MM.1S (cell line): ENCODE measurements around the gene OR8J3.

Experiments
- EZH2 ChIP-seq: fragments of 300-600 bp; sonication (generic); optimal IDR thresholded peaks from 2 replicates; pipeline ENCODE3; 2017; ENCODE audit warnings: low read depth, mild to moderate bottlenecking, antibody characterized with exemption, low read length, mixed read lengths
- TF ChIP-seq, protein P1 (sequence below): fragments of 300-600 bp; sonication (generic); IDR thresholded peaks from 2 replicates; pipeline ENCODE4 v1.5.1; 2016; ENCODE audit warnings: antibody characterized with exemption, low read length, mixed read lengths

DNA sequence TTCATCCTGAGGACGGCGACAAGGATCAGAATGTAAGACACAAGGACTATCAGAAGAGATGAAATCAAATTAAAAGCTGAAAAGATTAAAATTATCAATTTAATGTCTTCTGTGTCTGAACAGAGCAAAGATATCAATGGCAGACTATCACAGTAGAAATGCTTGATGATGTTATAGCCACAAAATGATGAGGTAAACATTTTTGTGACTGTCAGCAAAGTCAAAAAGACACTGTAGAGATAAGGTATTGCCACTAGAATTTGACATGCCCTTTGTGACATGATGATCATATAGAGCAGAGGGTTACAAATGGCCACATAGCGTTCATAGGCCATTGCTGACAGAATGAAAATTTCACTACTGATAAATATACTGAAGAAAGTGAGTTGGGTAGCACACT lies 48.6 kb upstream of the OR8J3 start:
- TF ChIP-seq, protein P1, sequence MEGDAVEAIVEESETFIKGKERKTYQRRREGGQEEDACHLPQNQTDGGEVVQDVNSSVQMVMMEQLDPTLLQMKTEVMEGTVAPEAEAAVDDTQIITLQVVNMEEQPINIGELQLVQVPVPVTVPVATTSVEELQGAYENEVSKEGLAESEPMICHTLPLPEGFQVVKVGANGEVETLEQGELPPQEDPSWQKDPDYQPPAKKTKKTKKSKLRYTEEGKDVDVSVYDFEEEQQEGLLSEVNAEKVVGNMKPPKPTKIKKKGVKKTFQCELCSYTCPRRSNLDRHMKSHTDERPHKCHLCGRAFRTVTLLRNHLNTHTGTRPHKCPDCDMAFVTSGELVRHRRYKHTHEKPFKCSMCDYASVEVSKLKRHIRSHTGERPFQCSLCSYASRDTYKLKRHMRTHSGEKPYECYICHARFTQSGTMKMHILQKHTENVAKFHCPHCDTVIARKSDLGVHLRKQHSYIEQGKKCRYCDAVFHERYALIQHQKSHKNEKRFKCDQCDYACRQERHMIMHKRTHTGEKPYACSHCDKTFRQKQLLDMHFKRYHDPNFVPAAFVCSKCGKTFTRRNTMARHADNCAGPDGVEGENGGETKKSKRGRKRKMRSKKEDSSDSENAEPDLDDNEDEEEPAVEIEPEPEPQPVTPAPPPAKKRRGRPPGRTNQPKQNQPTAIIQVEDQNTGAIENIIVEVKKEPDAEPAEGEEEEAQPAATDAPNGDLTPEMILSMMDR = no peak
- TF ChIP-seq EZH2 = no peak
